Non-pigmented ciliary epithelial cell (primary cell): Measurements from ENCODE around the gene PDRG1.

Source experiments
- DNase-seq: peaks from one replicate; pipeline ENCODE4 v3.0.0-alpha.2; 2010; ENCODE audit warnings: low read depth

PDRG1 gene

DNA sequence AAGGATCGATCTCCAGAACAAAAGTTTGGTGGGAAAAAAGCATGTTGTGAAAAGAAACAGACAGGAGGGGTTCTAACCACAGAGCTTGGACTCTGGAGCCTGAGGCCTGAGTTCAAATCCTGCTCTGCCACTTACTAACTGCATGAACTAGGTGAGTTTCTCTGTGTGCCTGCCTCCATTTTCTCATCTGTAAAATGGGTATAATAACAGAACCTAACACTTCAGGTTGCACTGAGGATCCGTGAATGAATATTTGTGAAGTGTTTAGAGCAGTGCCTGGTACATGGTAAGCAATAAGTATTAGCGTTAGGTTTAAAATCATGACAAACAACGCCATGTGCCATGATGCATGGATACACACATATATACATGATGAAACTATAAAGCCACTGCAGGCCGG, 44.8 kb downstream of the PDRG1 start:
- DNase-seq, result no peak

DNA sequence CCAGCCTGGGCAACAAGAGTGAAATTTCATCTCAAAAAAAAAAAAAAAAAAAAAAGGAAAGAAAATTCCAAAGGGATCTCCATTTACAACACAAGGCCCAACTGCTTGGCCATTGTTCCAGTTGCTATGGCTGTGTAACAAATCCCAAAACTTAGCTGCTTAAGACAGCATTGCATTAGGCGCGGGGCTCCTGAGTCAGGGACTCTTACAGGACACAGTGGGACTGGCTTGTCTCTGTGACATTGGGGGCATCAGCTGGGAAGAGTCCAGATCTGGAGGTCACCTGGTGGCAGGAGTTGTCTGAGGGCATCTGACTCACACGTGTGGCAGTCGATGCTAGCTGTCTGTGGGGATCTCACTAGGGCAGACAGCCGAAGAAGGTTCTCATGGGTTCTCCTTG, 45.8 kb downstream of the PDRG1 start:
- DNase-seq, result no peak

DNA sequence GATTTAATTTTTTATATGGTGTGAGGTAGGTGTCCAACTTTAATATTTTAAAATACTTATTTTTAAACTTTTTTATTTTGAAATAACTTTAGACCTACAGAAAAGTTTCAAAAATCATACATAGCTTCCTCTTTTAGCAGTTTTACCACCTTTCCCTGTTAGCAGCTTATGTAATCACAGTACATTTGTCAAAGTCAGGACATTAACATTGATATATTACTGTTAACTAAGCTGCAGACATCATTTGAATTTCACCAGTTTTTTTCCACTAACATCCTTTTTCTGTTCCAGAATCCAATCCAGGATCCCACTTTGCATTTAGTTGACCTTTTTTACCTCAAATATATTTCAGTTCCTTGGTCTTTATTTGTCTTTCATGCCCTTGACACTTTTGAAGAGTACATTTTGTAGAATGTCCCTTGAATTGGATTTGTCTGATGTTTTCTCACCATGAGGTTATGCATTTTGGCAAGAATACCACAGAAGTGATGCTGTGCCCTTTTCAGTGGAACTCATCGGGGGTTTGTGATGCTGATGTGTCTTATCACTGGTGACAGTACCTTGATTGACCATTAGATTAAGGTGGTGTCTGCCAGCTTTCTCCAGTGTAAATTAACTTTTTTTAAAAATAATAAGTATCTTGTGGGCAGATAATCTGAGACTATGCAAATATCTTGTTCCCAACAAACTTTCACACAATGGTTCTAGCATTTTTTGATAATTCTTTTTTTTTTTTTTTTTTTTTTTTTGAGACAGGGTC, 48.0 kb downstream of the PDRG1 start:
- DNase-seq, result no peak

DNA sequence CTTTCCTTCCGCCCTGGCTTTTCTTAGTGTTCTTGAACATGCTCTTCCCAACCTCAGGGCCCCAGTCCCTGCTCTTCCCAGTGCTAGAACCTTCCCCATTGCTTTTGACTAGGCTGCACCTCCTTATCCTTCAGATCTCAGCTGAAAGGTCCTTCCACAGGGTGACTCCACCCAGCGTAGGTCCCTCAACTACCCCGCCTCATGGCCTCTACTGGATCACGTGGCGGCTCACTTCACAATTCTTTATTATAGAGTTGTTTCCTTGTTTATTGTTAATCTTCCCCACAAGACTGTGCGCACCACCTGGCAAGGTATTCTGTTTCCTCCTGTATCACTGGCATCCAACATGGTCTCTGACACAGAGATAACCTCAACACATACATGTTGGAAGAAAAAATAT, 50.2 kb downstream of the PDRG1 start:
- no peak for DNase-seq

DNA sequence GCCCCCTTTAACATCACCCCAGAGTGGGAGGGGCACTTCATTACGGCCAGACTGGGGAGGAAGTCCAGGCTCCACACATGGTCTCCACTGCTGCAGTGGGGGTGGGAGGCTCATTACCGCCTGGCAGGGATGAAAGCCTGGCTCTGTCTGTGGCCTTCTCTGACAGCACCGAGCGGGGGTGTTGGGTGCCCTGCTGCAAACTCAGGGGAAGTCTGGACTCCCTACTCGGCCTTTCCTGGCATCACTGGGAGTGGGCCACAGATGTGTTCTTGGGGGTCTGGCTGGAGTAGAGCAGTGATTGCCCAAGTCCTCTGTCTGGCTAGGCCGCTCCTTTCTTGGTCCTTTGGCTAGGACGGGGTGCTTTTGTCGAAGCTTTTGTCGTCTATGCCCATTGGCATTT, 54.3 kb downstream of the PDRG1 start:
- DNase-seq, result no peak

DNA sequence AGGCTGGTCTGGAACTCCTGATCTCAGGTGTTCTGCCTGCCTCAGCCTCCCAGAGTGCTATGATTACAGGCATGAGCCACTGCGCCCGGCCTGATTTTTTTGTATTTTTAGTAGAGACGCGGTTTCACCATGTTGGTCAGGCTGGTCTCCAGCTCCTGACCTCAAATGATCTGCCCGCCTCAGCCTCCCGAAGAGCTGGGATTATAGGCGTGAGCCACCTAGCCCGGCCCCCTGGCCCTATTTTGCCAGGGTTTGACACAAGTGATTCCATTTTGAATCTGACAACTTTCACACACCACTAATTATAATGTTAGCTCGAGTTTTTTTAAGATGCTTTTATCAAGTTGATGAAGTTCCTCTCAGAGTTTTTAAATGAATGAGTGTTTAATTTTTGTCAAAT, 55.8 kb downstream of the PDRG1 start:
- DNase-seq, result no peak

DNA sequence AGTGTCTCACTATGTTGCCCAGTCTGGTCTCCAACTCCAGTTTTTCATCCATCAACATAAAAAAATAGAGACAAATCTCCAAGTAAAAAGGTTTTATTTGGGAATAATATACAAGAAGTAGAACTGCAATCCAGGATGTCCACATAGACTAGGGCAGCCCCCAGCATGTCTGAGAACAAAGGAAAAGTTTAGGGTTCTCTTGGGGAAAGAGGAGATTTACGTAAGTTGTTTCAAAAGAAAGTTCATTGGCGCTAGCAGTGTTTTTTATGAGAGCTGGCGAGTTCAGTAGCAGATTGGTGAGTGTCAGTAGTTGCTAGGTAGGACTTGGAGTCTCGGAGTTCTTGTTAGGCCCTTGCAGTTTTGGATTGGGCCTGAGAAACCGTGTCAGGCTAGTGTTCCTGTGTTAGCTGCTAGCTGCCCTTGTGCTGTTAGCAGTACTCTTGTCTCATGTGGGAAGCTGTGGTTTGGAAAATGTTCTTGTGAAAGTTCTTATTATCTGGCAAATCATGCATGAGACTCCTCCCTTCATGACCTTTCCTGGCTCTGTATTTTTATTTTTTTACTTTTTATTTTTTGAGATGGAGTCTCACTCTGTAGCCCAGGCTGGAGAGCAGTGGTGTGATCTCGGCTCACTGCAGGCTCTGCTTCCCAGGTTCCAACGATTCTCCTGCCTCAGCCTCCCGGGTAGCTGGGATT, 56.7 kb downstream of the PDRG1 start:
- peak; percentile 9 for DNase-seq
